Stimulated activated CD8-positive, alpha-beta memory T cell treated with anti-CD3 and anti-CD28 coated beads, Interleukin-7, amount 100 ng/mL, for 1 hour (primary cell): ENCODE measurements around the gene CNOT11.
"Not testable (repeated sequence)": the region's sequence is repeated elsewhere in the genome, so short reads cannot be mapped to it uniquely, and the experiment has no call there.

Source experiments
- DNase-seq, 2 donors: peaks; one replicate each; pipeline ENCODE4 v3.0.0-alpha.2; 2020; ENCODE audit warnings: low read depth in 2 of 2

CNOT11 gene

GRCh38 chr2:101310090-101310833 is 57.6 kb downstream of the CNOT11 start:
- DNase-seq = no peak

DNA sequence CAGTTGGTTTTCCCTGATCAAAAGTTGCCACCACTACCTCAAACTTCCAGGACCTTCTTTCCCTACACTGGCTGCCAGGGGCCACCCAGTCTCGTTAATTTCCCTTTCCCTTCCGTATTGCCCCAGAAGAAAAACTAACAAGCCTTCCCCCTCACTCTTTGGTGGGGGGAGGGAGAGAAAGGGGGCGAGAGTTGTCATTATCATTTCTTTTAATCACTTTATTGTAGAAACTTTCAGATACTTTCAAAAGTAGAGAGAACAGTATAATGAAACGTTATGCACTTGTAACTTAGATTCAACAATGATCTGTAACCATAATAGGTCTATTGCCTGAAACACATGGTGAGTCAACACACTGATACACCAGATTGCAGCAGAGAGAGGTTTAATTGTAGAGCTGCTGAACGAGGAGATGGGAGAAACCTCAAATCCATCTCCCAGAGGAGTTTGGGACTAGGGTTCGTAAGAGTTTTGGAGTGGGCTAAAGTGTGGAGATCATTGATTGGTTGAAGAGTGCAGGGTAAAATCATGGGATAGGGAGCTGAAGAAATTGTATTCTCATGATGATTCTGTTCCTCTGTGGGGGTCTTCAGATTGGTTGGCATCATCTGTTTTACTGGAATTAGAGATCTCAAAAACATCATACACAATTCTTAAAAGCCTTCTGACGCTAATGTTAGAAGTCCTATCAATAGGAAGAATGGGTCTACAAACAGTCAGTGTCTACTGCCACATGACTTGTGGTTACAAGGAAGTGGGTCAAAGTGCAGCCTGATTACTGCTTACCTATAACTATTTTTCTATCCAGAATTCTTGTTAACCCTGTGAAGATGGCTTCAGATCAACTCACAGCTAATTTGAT is 58.4 kb downstream of the CNOT11 start:
- DNase-seq = no peak

- DNase-seq = no peak
Measured at GRCh38 chr2:101311696-101312017, 59.0 kb downstream of the CNOT11 start.

- DNase-seq = not testable (repeated sequence)
Measured at GRCh38 chr2:101316568-101316967, 63.9 kb downstream of the CNOT11 start.
